ENCODE data around the gene USP24.

DNA sequence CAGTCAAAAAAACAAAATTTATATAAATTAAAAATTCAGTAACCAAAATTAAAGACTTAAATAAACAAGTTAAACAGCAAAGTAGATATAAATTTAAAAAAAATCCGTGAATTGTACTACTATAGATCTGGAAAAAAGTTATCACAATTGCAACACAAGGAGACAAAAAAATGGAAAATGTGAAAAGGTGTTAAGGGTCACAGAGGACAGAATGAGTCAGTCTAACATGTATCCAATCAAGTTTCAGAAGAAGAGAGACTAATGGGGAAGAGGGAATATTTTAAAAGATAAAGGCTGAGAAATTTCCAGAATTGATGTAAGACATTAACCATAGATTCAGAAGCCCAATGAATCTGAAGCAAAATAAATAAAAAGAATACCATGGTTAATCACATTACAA lies 46.0 kb downstream of the USP24 start:
- TF ChIP-seq CTCF (IDR thresholded peaks at IDR 0.05; ENCODE audit: low read depth, low read length) (no peak), EZH2phosphoT487 (IDR thresholded peaks at IDR 0.05; ENCODE audit: low read depth) (no peak)
